GM19328 (cell line): ENCODE results near the gene VBP1.
A peak's percentile ranks its signal among the peaks of the same experiment; 100 is the strongest.
"Not testable (repeated sequence)": the region's sequence is repeated elsewhere in the genome, so short reads cannot be mapped to it uniquely, and the experiment has no call there.

Experiments
- ATAC-seq: cut with Tn5 transposase; IDR thresholded peaks from one replicate; pipeline ENCODE4 v1.9.1; 2021; ENCODE audit warnings: mild to moderate bottlenecking, moderate library complexity; ENCODE audit not compliant: unreplicated experiment

The VBP1 gene, protein sequence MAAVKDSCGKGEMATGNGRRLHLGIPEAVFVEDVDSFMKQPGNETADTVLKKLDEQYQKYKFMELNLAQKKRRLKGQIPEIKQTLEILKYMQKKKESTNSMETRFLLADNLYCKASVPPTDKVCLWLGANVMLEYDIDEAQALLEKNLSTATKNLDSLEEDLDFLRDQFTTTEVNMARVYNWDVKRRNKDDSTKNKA

DNA sequence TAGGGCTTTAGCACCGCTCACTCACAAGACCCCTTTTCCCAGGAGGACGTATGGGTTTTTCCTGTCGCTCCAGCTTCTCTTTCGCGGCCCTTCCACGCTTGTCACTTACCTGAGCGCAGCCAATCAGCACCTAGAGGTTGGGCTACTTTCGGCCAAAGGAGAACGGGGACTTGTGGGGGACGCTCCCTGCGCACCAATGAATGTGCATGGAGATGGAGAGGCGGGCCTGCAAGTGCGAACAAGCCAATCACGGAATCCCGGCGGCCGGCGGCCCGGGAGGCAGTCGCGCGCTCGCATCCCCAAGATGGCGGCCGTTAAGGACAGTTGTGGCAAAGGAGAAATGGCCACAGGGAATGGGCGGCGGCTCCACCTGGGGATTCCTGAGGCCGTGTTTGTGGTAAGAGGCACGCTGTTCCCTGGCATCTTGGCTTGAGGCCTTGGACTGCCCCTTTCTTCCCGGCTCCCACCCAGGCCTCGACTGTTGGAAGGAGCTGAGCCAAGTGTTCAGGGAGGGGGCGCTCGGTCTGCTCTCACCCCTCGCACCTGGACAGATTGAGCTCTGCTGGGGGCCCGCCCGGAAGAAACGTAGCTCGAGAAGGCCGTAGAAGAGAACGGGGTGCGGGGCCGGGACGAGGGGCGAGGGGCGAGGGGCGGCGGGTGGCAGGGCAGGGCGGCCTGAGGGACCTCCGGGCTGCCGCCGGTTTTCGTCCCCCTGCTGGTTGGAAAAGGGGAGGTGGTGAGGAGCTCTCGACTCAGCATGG, at the start of gene VBP1:
VBP1 (plus strand) TSS at position 282 of the 761 bp plus-strand sequence; CDS start at position 305, 23 bp downstream.
- peak; percentile 96 for ATAC-seq

GRCh38 chrX:155169881-155170280, 46.4 kb upstream of the VBP1 start:
- no peak for ATAC-seq

- no peak for ATAC-seq
Measured at GRCh38 chrX:155179346-155179997, 36.8 kb upstream of the VBP1 start.

DNA sequence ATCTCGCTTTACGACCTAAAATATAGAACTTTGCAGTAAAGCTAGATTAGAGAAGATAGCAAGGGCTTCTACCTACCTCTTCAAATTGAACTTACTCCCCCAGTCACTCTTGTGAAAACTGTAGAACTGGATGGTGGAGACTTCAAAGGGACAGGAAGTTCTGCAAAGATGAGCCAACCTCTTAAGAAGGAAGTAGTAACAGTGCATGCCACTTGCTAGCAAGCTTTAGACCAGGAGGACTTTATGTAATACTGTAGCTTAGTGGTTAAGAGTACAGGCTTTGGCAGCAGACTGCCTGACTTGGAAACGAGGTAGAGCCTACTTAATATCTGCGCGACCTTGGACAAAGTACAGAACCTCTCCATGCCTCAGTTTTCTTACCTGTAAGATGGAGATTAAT, 27.5 kb upstream of the VBP1 start:
- ATAC-seq, result no peak

- ATAC-seq, result no peak
Measured at GRCh38 chrX:155211208-155211607, 5.1 kb upstream of the VBP1 start.

- ATAC-seq, result no peak
Measured at GRCh38 chrX:155213731-155214130, 2.5 kb upstream of the VBP1 start.

GRCh38 chrX:155215443-155216178, 649 bp upstream of the VBP1 start:
- ATAC-seq, result peak; percentile 27

GRCh38 chrX:155216940-155217440, 730 bp downstream of the VBP1 start:
- no peak for ATAC-seq

GRCh38 chrX:155218777-155219176, 2.5 kb downstream of the VBP1 start:
- no peak for ATAC-seq

DNA sequence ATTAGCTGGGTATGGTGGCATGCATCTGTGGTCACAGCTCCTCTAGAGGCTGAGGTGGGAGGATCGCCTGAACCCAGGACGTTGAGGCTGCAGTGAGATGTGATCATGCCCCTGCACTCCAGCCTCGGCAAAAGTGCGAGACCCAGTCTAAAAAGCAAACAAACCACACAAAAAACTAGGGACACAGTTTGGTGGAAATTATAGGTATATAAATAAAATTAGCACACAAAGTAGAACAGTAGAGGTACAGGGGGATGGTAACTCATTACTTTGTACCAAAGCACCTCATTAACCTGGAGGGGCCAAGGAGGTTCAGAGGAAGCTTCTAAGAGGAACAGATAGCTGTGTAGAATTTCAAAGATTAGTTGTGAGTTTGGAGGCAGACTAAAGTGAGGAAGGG, 5.1 kb downstream of the VBP1 start:
- no peak for ATAC-seq

DNA sequence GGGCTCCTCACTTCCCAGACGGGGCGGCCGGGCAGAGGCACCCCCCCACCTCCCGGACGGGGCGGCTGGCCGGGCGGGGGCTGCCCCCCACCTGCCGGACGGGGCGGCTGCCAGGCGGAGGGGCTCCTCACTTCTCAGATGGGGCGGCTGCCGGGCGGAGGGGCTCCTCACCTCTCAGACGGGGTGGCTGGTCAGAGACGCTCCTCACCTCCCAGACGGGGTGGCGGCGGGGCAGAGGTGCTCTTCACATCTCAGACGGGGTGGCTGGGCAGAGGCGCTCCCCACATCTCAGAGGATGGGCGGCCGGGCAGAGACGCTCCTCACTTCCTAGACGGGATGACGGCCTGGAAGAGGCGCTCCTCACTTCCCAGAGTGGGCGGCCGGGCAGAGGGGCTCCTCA, 7.5 kb downstream of the VBP1 start:
- not testable (repeated sequence) for ATAC-seq

DNA sequence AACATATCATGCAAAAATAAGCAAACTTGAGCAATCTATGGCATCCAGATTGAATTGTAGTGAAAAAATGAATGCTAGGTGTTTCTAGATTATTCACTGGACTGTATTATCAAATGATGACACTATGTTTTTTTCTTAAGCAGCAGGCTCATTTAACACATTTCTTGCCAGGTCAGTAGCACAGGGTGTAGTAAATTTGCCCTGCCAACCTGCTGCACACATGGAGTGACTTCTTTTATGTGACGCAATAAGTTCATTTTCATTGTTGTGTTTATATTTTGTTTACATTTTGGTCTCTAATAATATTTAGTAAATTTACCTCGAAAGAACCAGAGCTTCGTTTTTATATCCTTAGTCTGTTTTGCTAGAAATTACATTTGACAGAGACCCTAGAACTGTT, 9.5 kb downstream of the VBP1 start:
- no peak for ATAC-seq

GRCh38 chrX:155231163-155231562, 14.9 kb downstream of the VBP1 start:
- ATAC-seq, result no peak

- no peak for ATAC-seq
Measured at GRCh38 chrX:155235891-155236290, 19.6 kb downstream of the VBP1 start.

DNA sequence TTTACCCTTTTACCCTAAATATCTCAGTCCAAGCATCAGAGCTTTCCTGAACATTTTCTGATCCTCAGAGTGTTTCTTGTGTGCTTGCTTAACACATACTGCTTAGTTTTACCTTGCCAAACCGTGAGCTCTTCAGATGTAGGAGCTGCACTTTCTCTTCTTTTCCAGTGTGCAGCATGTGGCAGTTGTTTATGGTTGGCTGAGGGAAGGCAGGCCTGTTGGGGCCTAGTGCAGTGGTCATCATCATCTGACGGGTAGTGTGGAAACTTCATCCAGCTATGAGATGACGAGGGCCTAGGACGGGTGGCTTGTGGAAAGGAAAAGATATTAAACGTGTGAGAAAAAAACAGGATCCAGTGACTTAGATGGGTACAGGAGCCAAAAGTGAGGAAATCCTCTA, 21.5 kb downstream of the VBP1 start:
- ATAC-seq, result no peak

- no peak for ATAC-seq
Measured at GRCh38 chrX:155242300-155242699, 26.0 kb downstream of the VBP1 start.

DNA sequence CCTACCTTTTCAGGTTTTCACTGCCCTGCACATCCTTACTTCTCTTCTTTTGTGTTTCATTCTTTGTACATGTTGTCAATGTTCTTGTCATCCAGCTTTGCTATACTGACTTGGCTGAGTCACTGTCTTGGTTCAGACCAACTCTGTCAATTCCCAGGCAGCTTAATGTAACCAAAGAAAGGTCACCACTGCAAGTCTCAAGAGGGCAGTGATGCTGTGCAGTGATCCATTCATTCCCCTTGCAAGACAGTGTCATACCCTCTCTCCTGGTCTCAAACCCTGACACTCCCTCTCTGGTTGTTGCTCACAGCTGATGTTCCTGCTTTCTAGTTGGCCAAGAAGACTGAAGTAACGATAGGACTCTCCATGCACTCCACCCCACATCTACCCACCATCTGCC, 30.5 kb downstream of the VBP1 start:
- ATAC-seq, result no peak

- ATAC-seq, result no peak
Measured at GRCh38 chrX:155247497-155247896, 31.2 kb downstream of the VBP1 start.

DNA sequence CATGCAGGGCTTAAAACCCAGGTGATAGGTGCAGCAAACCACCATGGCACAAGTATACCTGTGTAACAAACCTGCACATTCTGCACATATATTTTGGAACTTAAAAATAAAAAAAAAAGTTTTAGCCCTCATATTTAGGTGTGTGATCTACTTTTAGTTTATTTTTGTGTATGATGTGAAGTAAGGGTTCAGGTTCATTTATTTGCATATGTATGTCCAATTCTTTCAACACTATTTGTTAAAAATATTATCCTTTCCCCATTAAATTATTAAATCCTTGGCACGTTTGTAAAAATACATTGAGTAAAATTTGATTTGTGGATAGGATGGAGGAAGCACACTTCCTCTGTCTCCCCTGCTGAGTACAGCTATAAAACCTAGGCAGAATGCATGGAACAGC, 35.1 kb downstream of the VBP1 start:
- no peak for ATAC-seq

DNA sequence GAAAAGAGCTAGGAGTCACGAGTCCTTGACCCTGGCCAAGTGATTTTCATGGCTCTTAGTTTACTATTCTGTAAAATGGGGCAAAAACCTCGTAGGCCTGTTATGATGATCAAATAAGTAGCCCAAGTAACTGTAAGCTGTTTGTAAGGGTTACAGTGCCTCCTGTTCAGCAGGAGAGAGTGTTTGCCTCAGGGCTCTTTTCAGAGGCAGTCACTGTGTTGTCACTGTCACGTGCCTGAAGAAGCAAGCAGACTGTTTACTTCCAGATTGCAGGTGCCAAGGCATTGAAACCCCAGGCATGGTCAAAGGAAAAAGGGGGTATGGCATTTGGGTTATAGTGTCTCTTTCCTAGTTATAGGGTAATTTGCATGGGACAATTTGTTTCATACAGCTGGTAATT, 43.5 kb downstream of the VBP1 start:
- no peak for ATAC-seq
